Nephron (organoid): ENCODE data around the gene NFATC1.
A peak's percentile ranks its signal among the peaks of the same experiment; 100 is the strongest.

ENCODE experiments used
- H3K27ac Mint-ChIP-seq, 3 experiments: 2 replicates each; pipeline ENCODE4 v1.8.0; 2020; ENCODE audit warnings: mixed read lengths in 3 of 3, mild to moderate bottlenecking in 2 of 3, moderate library complexity in 1 of 3
- H3K27me3 Mint-ChIP-seq: 2 replicates; pipeline ENCODE4 v1.8.0; 2021; ENCODE audit warnings: low read depth, mild to moderate bottlenecking, moderate library complexity, mixed read lengths
- H3K36me3 Mint-ChIP-seq: 2 replicates; pipeline ENCODE4 v1.8.0; 2020; ENCODE audit warnings: low read depth, mixed read lengths
- H3K4me1 Mint-ChIP-seq: 2 replicates; pipeline ENCODE4 v1.8.0; 2020; ENCODE audit warnings: mixed read lengths
- H3K4me3 Mint-ChIP-seq, 3 experiments: 2 replicates each; pipeline ENCODE4 v1.8.0; 2020; ENCODE audit warnings: mild to moderate bottlenecking in 3 of 3, mixed read lengths in 3 of 3, moderate library complexity in 2 of 3
- H3K9me3 Mint-ChIP-seq: 2 replicates; pipeline ENCODE4 v1.8.0; 2020; ENCODE audit warnings: mixed read lengths
- TF ChIP-seq, protein P1 (sequence below), 3 experiments: fragments of 200-600 bp; sonication (generic); IDR thresholded peaks; one replicate each; pipeline ENCODE4 v1.5.0; 2021; ENCODE audit warnings: antibody characterized with exemption in 3 of 3; ENCODE audit not compliant: unreplicated experiment in 3 of 3

The NFATC1 gene

GRCh38 chr18:79377187-79377891, 18.4 kb upstream of the NFATC1 start:
- TF ChIP-seq, protein P1, sequence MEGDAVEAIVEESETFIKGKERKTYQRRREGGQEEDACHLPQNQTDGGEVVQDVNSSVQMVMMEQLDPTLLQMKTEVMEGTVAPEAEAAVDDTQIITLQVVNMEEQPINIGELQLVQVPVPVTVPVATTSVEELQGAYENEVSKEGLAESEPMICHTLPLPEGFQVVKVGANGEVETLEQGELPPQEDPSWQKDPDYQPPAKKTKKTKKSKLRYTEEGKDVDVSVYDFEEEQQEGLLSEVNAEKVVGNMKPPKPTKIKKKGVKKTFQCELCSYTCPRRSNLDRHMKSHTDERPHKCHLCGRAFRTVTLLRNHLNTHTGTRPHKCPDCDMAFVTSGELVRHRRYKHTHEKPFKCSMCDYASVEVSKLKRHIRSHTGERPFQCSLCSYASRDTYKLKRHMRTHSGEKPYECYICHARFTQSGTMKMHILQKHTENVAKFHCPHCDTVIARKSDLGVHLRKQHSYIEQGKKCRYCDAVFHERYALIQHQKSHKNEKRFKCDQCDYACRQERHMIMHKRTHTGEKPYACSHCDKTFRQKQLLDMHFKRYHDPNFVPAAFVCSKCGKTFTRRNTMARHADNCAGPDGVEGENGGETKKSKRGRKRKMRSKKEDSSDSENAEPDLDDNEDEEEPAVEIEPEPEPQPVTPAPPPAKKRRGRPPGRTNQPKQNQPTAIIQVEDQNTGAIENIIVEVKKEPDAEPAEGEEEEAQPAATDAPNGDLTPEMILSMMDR (IDR thresholded peaks at IDR 0.05; ENCODE audit: unreplicated experiment in 3 of 3): no peak
- no peaks in the 10 kb centered on the region for H3K9me3 Mint-ChIP-seq
- H3K27me3 Mint-ChIP-seq: no peaks in the 10 kb centered on the region
- H3K27ac Mint-ChIP-seq: no peak overlapping the region
- H3K4me1 Mint-ChIP-seq: peaks cover 15% of the 10 kb centered on the region
- peaks cover 34% of the 10 kb centered on the region for H3K36me3 Mint-ChIP-seq
- no peak overlapping the region for H3K4me3 Mint-ChIP-seq

- Mint-ChIP-seq H3K9me3 (no peaks in the 10 kb centered on the region), H3K4me1 (peaks cover 15% of the 10 kb centered on the region), H3K4me3 (peak overlapping the region in 1 of 3 experiments; percentile 60), H3K27ac (peak overlapping the region in 1 of 3 experiments; percentile 61), H3K27me3 (no peaks in the 10 kb centered on the region), H3K36me3 (peaks cover 26% of the 10 kb centered on the region)
- TF ChIP-seq, protein P1 (IDR thresholded peaks at IDR 0.05; ENCODE audit: unreplicated experiment in 3 of 3): peak; percentile 96 to 97 (median 97)
These were observed 17.0 kb upstream of the NFATC1 start for GRCh38 chr18:79378536-79379250.

DNA sequence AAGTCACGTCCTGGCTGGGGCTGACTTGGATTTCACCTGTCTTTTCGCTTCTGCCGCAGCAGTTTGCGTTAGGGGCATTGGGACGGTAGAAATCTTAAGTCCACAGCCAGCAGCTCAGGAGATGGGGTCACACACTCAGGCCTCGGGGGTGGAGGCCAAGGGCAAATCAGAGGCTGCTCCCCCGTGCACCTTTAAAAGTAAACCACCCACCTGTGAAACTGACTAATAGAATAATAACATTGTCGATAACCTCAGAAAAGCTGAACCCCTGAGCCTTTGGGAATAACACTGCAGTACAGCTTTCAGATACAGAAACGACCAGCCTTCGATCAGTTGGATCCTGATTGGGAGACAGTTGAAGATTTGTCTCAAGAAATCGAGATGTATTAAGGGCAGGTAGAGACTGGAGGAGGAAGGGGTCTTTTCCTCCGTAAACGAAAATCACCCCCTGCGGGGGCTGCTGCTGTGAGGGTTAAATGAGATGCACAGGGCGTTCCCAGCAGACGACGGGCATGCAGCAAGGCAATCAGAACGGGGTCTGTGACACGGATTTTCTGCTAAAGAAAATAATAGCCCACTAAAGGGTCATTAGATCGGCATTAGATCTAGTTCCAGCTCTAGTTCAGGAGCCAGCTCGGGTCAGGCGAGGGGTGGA, 16.4 kb upstream of the NFATC1 start:
- TF ChIP-seq, protein P1 (IDR thresholded peaks at IDR 0.05; ENCODE audit: unreplicated experiment in 3 of 3): peak in 2 of 3 experiments; percentile 6 to 7
- peaks cover 26% of the 10 kb centered on the region for H3K36me3 Mint-ChIP-seq
- H3K9me3 Mint-ChIP-seq: no peaks in the 10 kb centered on the region
- peaks cover 18% of the 10 kb centered on the region for H3K4me1 Mint-ChIP-seq
- no peak overlapping the region for H3K4me3 Mint-ChIP-seq
- H3K27ac Mint-ChIP-seq: no peak overlapping the region
- peaks cover 3% of the 10 kb centered on the region for H3K27me3 Mint-ChIP-seq

- no peaks in the 10 kb centered on the region for H3K9me3 Mint-ChIP-seq
- H3K4me1 Mint-ChIP-seq: peaks cover 21% of the 10 kb centered on the region
- H3K27ac Mint-ChIP-seq: no peak overlapping the region
- H3K36me3 Mint-ChIP-seq: peaks cover 19% of the 10 kb centered on the region
- peaks cover 5% of the 10 kb centered on the region for H3K27me3 Mint-ChIP-seq
- H3K4me3 Mint-ChIP-seq: no peak overlapping the region
- TF ChIP-seq, protein P1 (IDR thresholded peaks at IDR 0.05; ENCODE audit: unreplicated experiment in 3 of 3): no peak
These were observed 15.6 kb upstream of the NFATC1 start for GRCh38 chr18:79379931-79380815.
